ENCODE measurements around the gene HOGA1.
"Not testable (repeated sequence)": the region's sequence is repeated elsewhere in the genome, so short reads cannot be mapped to it uniquely, and the experiment has no call there.

HOGA1 gene

DNA sequence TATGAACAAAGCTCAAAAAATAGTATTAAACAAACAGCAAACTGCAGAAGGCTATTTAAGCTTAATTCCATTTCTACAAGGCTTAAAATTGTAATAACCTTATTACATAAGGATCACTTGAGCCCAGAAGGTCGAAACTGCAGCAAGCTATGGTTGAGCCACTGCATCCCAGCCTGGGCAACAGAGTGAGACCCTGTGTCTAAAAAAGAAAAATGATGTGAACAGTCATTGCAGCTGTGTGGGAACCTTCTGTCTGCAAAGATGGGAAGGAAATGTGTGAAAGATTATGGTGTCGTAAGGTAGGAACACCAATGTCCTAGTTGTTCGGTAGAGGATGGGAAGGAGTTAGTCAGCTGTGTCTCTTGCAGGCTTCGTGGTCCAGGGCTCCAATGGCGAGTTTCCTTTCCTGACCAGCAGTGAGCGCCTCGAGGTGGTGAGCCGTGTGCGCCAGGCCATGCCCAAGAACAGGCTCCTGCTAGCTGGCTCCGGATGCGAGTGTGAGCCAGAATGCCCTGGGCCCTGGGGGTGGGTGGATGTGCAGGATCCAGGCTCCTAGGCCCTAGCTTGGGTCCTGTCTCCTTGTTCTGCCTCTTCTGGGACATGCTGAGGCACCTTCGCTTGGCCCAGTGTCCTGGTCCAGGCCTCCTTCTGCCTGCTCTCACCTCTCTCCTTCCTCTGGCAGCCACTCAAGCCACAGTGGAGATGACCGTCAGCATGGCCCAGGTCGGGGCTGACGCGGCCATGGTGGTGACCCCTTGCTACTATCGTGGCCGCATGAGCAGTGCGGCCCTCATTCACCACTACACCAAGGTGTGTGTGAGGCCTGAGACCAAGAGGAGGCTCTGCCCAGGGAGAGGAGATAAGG is 14.4 kb downstream of the HOGA1 start:
- H3K4me3 ChIP-seq (ENCODE audit: low read length) = no peak overlapping the region
- no peak for DNase-seq (ENCODE audit: low read depth, low spot score)

DNA sequence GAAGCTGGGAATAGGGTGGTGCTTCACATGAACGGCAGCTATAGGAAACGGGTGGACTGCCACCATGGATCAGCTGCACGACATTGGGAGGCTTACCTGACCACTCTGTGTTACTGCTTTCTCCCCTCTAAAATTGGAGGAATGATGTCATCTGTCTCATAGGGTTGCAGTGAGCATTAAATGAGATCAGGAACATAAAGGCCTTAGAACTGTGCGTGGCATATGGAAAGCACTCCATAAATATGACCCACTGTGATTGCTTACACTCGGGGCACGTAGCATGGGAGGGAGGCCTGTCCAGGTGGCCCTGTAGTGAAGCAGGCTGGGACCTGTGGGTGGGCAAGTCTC is 15.1 kb downstream of the HOGA1 start:
- DNase-seq (ENCODE audit: low read depth, low spot score) = no peak
- H3K4me3 ChIP-seq (ENCODE audit: low read length) = no peak overlapping the region

DNA sequence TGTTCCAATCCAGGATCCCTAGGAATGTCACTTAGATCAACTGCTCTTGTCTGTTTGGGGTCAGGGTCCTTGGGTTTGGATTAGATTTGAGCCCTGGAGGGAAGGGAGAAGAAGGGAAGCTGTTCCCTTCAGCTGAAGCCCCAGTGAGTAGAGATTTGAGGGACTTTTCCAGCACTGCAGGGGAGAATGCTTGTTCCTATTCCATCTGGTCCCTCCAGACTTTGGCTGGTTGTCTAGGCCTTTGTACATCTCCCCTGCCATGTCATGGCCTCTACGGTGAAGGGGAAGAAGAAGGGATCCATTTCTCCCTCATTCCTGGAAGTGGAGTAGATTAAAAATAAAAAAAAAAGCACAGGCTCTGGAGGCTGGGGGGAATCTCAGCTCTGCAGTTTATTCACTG is 16.4 kb downstream of the HOGA1 start:
- DNase-seq (ENCODE audit: low read depth, low spot score) = no peak

DNA sequence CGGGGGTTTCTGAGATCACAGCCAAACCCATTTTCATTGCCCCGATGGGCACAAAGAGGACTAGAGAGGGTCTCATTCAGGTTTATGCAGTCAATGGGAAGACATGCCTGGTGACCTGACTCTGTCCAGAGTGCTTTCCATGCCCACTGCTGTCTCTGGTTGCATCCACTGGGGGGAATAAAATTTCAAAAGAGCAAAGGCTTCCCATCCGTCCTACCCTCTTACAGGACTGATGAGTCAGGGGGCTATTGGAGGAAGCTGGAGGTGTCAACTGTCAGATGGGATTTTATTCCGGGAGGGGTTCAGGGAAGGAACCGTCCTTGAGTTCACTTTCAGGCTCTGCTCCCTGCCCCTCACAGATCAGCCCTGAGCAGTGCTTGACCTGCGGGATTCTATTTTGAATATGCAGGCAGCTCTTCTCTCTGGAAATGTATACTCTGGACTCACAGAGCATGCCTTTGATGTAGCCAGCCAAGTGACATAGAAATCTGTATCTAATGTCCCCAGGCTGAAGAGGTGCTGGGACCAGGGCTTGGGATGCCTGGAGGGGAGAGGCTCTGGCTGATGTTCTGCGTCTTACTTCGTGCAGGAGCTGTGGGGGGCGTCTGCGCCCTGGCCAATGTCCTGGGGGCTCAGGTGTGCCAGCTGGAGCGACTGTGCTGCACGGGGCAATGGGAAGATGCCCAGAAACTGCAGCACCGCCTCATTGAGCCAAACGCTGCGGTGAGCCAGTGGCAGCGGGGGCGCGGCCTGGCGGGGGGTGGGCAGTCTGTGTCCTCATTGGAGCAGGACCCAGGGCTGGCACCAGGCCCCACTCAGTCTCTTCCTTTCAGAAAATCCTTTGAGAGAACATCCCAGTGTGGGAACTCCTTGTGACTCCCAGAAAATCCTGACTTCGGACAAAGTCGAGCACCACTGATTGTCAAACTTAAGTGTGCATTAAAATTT is 17.4 kb downstream of the HOGA1 start:
- H3K4me3 ChIP-seq (ENCODE audit: low read length) = no peak overlapping the region
- DNase-seq (ENCODE audit: low read depth, low spot score) = no peak

More for the DNA sequence above, 16.4 kb downstream of the HOGA1 start:
- H3K4me3 ChIP-seq (ENCODE audit: low read length) = no peak overlapping the region

DNA sequence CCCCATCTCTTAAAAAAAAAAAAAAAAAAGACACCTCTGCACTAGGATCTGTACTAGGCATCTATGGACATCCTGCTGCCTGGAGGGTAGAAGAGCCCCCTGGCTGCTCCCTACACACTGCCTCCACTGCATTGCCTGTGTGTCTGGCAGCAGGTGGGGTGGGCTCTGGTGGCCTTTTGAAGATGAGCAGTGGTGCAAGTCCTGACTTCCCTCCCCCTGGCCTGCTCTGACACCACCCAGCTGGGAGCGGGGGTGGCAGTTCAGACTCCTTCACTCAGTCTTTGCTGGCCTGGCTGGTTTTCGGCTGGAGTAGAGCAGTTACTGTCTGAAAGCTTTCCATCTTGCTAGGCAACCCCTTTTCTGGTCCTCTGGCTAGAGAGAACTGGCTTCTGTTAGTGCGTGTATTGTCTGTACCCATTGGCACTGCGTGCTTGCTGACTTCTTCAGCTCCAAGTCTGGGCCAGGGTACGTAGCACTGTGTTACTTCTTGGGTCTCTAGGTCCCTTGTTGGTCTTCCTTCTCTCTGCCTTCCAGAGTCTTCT is 23.0 kb downstream of the HOGA1 start:
- no peak for DNase-seq (ENCODE audit: low read depth, low spot score)
- H3K4me3 ChIP-seq (ENCODE audit: low read length) = no peak overlapping the region

DNA sequence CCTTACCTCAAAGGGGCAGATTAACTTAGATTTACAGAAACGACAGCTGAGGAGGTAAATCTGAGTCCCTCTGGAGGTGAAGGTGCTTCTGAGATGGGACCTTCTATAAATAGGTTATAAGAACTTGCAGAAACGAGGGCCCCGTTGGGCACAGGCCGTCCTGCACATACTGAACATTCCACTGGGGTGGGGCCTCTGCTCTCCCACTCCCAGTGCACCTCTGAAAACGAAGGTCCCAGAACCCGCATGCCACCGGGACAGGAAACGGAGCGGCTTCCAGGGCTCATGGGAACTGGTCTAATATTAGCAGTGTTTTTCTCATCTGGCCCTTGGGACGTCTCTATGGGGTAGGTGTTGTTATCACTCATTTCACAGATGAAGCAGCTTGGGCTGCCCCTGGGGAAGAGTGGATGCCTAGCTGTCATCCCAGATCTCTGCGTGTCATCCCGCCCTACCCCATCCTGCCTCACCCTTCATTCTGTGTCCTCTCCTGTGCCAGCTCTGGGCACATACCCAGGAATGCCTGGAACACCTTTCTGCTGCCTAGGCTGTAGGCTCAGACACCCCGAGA is 24.9 kb downstream of the HOGA1 start:
- DNase-seq (ENCODE audit: low read depth, low spot score) = no peak
- no peak overlapping the region for H3K4me3 ChIP-seq (ENCODE audit: low read length)

DNA sequence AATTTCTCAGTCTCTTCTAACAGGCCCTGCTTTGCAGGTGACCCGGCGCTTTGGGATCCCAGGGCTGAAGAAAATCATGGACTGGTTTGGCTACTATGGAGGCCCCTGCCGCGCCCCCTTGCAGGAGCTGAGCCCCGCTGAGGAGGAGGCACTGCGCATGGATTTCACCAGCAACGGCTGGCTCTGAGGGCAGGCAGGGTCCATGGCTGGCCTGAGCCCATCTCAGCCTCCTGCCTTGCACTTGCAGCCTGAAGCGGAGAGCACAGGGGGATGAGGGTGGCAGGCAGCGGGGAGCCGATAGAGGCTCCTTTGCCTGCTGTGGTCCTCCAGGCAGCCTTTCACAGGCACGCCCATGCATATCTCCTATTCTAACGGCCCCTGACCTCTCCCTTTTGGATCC is 27.3 kb downstream of the HOGA1 start:
- DNase-seq (ENCODE audit: low read depth, low spot score) = no peak
- H3K4me3 ChIP-seq (ENCODE audit: low read length) = no peak overlapping the region

DNA sequence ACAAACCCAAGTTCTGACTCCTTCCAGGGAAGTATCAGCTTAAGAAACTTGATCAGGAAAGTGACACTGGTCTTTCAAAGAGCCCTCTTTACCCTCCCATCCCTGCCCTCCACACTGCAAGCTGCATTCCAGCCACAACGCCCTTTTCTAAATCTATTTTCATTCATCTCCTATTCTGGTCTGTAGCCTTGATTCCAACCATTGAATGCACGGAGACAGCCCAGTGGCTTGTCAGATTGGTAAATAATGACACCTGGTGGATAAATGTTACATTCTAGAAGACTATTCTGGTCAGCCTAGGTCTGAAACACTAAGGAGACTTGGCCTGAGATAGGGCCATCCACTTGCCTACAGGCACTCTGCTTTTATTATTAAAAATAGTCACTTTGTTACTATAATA is 28.2 kb downstream of the HOGA1 start:
- no peak for DNase-seq (ENCODE audit: low read depth, low spot score)
- H3K4me3 ChIP-seq (ENCODE audit: low read length) = no peak overlapping the region

DNA sequence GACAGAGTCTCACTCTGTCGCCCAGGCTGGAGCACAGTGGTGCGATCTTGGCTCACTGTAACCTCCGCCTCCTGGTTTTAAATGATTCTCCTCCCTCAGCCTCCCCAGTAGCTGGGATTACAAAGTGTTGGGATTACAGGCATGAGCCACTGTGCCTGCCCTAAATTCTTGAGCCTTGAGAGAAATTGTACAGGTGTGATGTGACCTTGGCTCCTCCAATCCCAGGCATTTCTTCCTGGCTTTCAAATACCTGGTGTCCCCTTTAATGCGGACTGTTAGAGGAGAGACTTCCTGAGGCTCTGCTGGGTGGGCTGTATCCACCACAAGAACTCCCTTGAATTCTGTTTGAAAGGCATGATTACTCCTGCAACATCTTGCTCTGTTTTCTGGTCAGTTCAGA is 34.1 kb downstream of the HOGA1 start:
- no peak for DNase-seq (ENCODE audit: low read depth, low spot score)
- no peak overlapping the region for H3K4me3 ChIP-seq (ENCODE audit: low read length)

DNA sequence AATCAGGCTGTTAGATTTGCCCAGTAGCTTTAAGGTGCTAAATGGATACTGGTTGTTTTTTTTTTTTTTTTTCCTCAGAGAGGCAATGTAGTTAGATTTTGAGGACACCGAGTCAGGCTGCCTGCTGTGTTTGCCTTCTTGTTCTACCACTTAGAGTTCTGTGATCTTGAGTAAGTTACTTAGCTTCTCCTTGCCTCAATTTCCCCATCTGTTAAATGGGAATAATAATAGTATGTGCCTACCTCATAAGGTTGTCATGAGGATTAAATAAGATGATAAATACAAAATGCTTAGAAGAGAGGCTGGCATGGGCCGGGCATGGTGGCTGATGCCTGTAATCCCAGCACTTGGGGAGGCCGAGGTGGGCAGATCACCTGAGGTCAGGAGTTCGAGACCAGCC is 34.5 kb downstream of the HOGA1 start:
- H3K4me3 ChIP-seq (ENCODE audit: low read length) = no peak overlapping the region
- DNase-seq (ENCODE audit: low read depth, low spot score) = no peak

DNA sequence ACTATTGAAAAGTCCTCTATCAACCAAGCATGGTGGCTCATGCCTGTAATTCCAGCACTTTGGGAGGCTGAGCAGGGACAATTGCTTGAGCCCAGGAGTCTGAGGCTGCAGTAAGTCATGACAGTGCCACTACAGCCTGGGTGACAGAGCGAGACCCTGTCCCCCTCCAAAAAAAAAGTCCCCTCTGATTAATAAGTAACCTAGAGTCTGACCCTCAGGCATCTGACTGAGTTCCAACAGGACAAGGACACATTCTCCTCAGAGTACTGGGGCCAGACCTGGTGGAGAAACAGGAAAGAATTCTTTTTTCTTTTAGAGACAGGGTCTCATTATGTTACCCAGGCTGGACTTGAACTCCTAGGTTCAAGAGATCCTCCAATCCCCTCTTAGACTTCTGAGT is 39.1 kb downstream of the HOGA1 start:
- DNase-seq (ENCODE audit: low read depth, low spot score) = no peak
- no peak overlapping the region for H3K4me3 ChIP-seq (ENCODE audit: low read length)

DNA sequence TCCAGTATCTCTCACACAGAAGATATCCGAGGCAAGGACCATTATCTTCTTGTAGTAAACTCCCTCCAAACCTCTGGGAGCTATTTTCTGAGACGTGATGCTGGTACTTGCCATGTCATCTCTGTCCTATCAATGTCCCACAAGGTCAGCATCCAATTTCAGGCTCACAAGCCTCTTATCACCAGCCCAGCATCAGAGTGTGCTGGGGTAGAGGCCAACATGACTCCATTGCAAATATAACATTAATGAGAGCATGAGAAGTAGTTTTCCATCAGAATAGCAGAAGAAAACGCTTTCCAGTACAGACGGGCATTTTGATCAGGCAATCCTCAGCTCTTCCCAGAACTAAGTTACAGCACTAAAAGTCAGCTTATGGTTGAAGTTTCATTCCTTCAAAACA is 43.5 kb downstream of the HOGA1 start:
- no peak for DNase-seq (ENCODE audit: low read depth, low spot score)
- H3K4me3 ChIP-seq (ENCODE audit: low read length) = no peak overlapping the region

DNA sequence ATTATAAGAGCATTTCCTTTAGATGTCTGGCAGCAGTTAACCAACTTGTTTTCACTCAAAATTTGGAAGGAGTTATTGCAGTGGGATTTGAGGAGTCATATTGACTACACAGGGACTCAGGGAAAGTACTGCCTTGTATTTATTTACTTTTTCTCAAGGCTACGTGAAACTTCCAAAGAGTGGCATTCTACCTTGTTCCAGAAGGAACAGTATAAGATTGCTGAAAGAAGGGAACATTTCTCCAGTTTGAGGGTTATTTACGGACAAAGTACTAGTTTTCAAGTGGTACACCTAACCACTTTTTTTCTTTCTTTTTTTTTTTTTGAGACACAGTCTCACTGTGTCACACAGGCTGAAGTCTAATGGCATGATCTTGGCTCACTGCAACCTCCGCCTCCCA is 44.0 kb downstream of the HOGA1 start:
- DNase-seq (ENCODE audit: low read depth, low spot score) = no peak
- no peak overlapping the region for H3K4me3 ChIP-seq (ENCODE audit: low read length)

DNA sequence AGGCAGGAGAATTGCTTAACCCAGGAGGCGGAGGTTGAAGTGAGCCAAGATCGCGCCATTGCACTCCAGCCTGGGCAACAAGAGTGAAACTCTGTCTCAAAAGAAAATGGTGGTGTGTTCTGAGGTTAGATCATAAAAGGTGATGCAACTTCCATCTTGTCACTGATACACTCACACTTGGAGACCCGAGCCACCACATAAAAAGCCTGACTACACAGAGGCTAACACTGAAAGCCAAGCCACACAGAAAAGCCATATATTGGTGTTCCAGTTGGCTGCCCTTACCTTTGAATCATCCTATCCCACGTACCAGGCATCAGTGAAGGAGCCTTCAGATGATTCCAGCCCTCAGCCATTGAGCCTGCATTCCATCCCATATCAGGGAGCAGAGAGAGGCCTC is 45.1 kb downstream of the HOGA1 start:
- no peak overlapping the region for H3K4me3 ChIP-seq (ENCODE audit: low read length)
- no peak for DNase-seq (ENCODE audit: low read depth, low spot score)

DNA sequence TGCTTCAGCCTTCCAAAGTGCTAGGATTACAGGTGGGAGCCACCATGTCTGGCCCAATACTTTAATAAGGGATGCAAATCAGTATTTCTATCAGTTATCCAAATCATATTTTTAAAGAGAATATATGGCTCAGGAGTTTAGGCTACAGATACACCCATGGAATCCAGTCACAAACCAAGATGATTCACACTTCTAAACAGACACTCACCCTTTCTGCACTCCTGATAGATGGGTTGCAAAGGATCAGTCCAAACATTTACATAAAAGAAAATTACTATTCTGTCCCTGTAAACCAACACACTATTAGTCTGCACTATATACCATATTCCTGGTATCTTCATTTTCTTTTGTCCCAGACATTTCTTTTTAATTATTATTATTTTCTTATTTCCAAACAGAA is 46.9 kb downstream of the HOGA1 start:
- H3K4me3 ChIP-seq (ENCODE audit: low read length) = no peak overlapping the region
- DNase-seq (ENCODE audit: low read depth, low spot score) = no peak

DNA sequence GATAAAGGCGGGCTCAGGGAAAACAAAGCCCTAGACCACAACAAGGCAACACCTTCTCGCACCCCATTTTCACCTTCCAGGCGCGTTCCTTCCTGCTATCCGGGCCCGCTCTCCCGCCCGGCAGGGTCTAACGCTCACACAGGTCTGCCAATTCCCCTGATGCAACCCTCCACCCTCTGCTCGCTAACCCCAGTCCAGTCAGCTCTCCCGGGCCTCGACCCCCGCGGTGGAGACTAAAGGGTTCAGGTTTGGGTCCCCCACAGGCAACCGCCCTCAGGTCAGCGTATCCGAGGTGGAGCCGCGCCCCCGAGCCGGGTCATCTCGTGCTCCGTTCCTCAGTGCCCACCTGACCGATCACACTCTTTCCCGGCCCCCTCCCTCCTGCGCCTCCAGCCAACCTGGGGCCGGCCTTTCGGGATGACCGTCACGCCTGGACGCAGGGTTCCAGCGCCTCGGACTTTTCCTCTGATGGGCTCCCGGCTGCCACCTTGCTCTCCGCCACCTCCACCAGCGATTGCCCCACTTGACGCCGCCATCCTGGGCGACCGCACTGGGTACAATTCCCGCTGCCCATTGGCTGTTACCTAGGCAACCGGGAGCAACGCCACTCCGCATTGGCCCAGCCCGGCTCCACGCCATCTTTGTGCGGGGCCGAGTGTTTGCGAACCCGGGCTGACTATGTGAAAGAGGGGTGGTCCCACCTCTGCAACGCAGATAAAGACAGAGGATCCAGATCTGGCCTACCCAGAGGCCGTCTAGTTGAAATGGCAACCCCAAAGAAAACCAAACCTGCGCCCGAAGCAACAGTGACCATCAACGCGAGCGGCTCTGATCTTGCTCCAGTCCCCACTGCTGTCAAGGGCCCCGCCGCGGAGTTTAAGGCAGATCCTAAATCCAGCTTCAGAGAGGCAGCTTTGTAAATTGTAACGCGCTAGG is 49.0 kb downstream of the HOGA1 start, which contains the start of gene MORN4:
MORN4 (minus strand) TSS at position 552 of the 936 bp plus-strand sequence. CDS start 13,847 bp downstream, outside the sequence.
- H3K4me3 ChIP-seq (ENCODE audit: low read length) = peak within 1 kb of the TSS; percentile 64
- DNase-seq (ENCODE audit: low read depth, low spot score) = peak; percentile 71

DNA sequence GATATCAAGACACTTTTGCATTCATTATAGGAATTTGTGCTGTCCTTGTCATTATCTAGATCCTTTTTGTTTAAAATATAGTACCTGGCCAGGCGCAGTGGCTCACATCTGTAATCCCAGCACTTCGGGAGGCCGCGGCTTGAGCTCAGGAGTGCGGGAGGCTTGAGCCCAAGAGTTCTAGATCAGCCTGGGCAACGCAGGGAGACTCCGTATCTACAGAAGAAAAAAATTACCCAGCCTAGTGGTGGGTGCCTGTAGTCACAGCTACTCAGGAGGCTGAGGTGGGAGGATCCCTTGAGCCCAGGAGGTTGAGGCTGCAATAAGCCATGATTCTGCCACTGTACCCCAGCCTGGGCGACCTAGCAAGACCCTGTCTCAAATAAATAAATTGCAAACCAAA is 49.7 kb downstream of the HOGA1 start:
- no peak for DNase-seq (ENCODE audit: low read depth, low spot score)
- H3K4me3 ChIP-seq (ENCODE audit: low read length) = peak overlapping the region; percentile 64

DNA sequence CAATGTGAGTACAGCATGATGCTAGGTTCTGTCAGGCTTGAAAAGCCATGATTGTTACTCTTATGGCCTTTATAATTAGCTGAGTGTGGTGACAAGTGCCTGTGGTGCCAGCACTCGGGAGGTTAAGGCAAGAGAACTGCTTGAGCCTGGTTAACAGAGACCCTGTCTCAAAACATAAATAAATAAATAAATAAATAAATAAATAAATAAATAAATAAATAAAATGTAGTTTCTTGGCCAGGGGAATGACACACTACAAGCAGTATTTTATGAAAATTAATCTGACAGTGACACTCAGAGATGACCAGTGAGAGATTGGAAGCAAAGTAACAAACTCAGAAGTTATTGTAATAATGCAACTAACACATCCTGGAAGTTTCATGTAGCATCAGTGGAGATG is 51.4 kb downstream of the HOGA1 start:
- H3K4me3 ChIP-seq (ENCODE audit: low read length) = no peak overlapping the region
- DNase-seq (ENCODE audit: low read depth, low spot score) = no peak

DNA sequence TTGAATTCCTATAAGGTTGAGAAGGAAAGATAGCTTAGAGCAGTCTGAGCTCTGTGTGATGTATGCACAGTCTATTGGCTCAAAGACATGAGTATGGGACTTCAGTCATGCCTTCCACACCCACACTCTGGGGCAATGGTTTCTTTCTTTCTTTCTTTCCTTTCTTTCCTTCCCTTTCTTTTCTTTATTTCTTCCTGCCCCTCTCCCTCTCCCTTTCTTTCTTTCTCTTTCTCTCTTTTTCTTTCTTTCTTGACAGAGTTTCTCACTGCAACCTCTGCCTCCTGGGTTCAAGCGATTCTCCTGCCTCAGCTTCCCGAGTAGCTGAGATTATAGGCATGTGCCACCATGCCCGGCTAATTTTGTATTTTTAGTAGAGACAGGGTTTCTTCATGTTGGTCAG is 54.9 kb downstream of the HOGA1 start:
- H3K4me3 ChIP-seq (ENCODE audit: low read length); DNase-seq (ENCODE audit: low read depth, low spot score): not testable (repeated sequence)
